ENCODE results near the gene SUGT1. TPM values are rescaled to one million over a fixed set of nuclear protein-coding genes. Genes with fewer than 3 reads are reported as not detected.

Gene SUGT1
- total RNA-seq, 4 donors from 2014 or later: 18.7 to 38.9 (median 25.3) TPM

GRCh38 chr13:52744842-52745375 lies 92.3 kb downstream of the SUGT1 start:
- no peaks in the 10 kb centered on the region for H3K4me1 ChIP-seq
- 69 to 72% methylated on average over 6 of the region's 6 CpGs for WGBS, 2 donors (ENCODE audit: low coverage in 1 of 2)
- intact Hi-C loops (cut with DNase I; ENCODE audit: low total_unique reads): no loop called here
- DNase-seq: no peak
- H3K27me3 ChIP-seq: peaks cover 21% of the 10 kb centered on the region
- H3K27ac ChIP-seq: no peak overlapping the region
- no peak for TF ChIP-seq CTCF (IDR thresholded peaks at IDR 0.05)
- TF ChIP-seq POLR2A (IDR thresholded peaks at IDR 0.05): no peak
- no peak for TF ChIP-seq EP300 (IDR thresholded peaks at IDR 0.05; ENCODE audit: low read depth)
- TF ChIP-seq POLR2AphosphoS5 (IDR thresholded peaks at IDR 0.05): no peak
- H3K36me3 ChIP-seq: no peaks in the 10 kb centered on the region
- H3K9me3 ChIP-seq: no peaks in the 10 kb centered on the region
- in situ Hi-C loops (cut with MboI; ENCODE audit: low pct_ligation_motif_present in 1 of 4, low pct_unique_long_range_greater_than_20kb in 1 of 4, low sequenced_read_pairs in 3 of 4): no loop called here
- H3K4me3 ChIP-seq: no peak overlapping the region

- H3K9me3 ChIP-seq: no peaks in the 10 kb centered on the region
- H3K36me3 ChIP-seq: no peaks in the 10 kb centered on the region
- peaks cover 9% of the 10 kb centered on the region for H3K27me3 ChIP-seq
- DNase-seq: no peak
- intact Hi-C loops (cut with DNase I; ENCODE audit: low total_unique reads) (no loop called here), in situ Hi-C loops (cut with MboI; ENCODE audit: low pct_ligation_motif_present in 1 of 4, low pct_unique_long_range_greater_than_20kb in 1 of 4, low sequenced_read_pairs in 3 of 4) (no loop called here)
- 63 to 67% methylated on average over 3 of the region's 3 CpGs for WGBS, 2 donors (ENCODE audit: low coverage in 1 of 2)
- H3K4me1 ChIP-seq: no peaks in the 10 kb centered on the region
- no peak for TF ChIP-seq POLR2AphosphoS5 (IDR thresholded peaks at IDR 0.05)
- TF ChIP-seq CTCF (IDR thresholded peaks at IDR 0.05): no peak
- no peak for TF ChIP-seq EP300 (IDR thresholded peaks at IDR 0.05; ENCODE audit: low read depth)
- no peak for TF ChIP-seq POLR2A (IDR thresholded peaks at IDR 0.05)
- H3K27ac ChIP-seq: no peak overlapping the region
- no peak overlapping the region for H3K4me3 ChIP-seq
These were observed 93.5 kb downstream of the SUGT1 start for GRCh38 chr13:52746141-52746540.

GRCh38 chr13:52749419-52749818 lies 96.8 kb downstream of the SUGT1 start:
- TF ChIP-seq CTCF (IDR thresholded peaks at IDR 0.05) (no peak), POLR2AphosphoS5 (IDR thresholded peaks at IDR 0.05) (no peak), POLR2A (IDR thresholded peaks at IDR 0.05) (no peak), EP300 (IDR thresholded peaks at IDR 0.05; ENCODE audit: low read depth) (no peak)
- no peak for DNase-seq
- in situ Hi-C loops (cut with MboI; ENCODE audit: low pct_ligation_motif_present in 1 of 4, low pct_unique_long_range_greater_than_20kb in 1 of 4, low sequenced_read_pairs in 3 of 4) (no loop called here), intact Hi-C loops (cut with DNase I; ENCODE audit: low total_unique reads) (no loop called here)
- H3K36me3 ChIP-seq: no peaks in the 10 kb centered on the region
- no peak overlapping the region for H3K27ac ChIP-seq
- H3K4me3 ChIP-seq: no peak overlapping the region
- H3K9me3 ChIP-seq: no peaks in the 10 kb centered on the region
- no peaks in the 10 kb centered on the region for H3K4me1 ChIP-seq
- H3K27me3 ChIP-seq: no peaks in the 10 kb centered on the region
- 44 to 56% methylated on average over 3 to 5 of the region's 5 CpGs for WGBS, 2 donors (ENCODE audit: low coverage in 1 of 2)

Other genes starting within 250 kb of the SUGT1 start
- gene THSD1, start 246.7 kb upstream of the SUGT1 start, total RNA-seq: 1 to 10 TPM; 1.2 to 1.9 (median 1.8) TPM
- 100 to 1,000 TPM in 1 of 4 donors, 10 to 100 TPM in 3; 35.2 to 101 (median 71.5) TPM for gene VPS36, start 202.2 kb upstream of the SUGT1 start, total RNA-seq
- 10 to 100 TPM in 1 of 4 donors, 1 to 10 TPM in 3; 6.0 to 16.3 (median 7.5) TPM for gene CKAP2, start 197.4 kb upstream of the SUGT1 start, total RNA-seq
- 1 to 10 TPM in 2 of 4 donors, not detected in 2; 1.5 to 3.3 TPM for gene HNRNPA1L2, start 10.4 kb upstream of the SUGT1 start, total RNA-seq
- not detected for gene CNMD, start 87.0 kb downstream of the SUGT1 start, total RNA-seq
- 1 to 10 TPM in 2 of 4 donors, not detected in 2; 1.9 to 4.9 TPM for gene PCDH8, start 195.8 kb downstream of the SUGT1 start, total RNA-seq

Data from transverse colon (tissue), 4 donors.